Stimulated activated CD4-positive, alpha-beta T cell treated with anti-CD3 and anti-CD28 coated beads, Interleukin-4, amount 100 ng/mL, for 24 hours (primary cell): ENCODE results near the gene LHFPL3.

Source experiments
- DNase-seq: peaks from one replicate; pipeline ENCODE4 v3.0.0-alpha.2; 2020

LHFPL3 gene

GRCh38 chr7:104371980-104372357, 43.6 kb downstream of the LHFPL3 start:
- no peak for DNase-seq

GRCh38 chr7:104382616-104383015, 54.2 kb downstream of the LHFPL3 start:
- no peak for DNase-seq

- no peak for DNase-seq
These were observed 58.5 kb downstream of the LHFPL3 start for GRCh38 chr7:104386943-104387342.

GRCh38 chr7:104388222-104388621, 59.8 kb downstream of the LHFPL3 start:
- no peak for DNase-seq

GRCh38 chr7:104395162-104395561, 66.8 kb downstream of the LHFPL3 start:
- DNase-seq = no peak

GRCh38 chr7:104397442-104397841, 69.0 kb downstream of the LHFPL3 start:
- DNase-seq = no peak

GRCh38 chr7:104408371-104408770, 80.0 kb downstream of the LHFPL3 start:
- DNase-seq = no peak

GRCh38 chr7:104410742-104411141, 82.3 kb downstream of the LHFPL3 start:
- no peak for DNase-seq

GRCh38 chr7:104412911-104413310, 84.5 kb downstream of the LHFPL3 start:
- DNase-seq = no peak

- DNase-seq = no peak
These were observed 85.8 kb downstream of the LHFPL3 start for GRCh38 chr7:104414216-104414615.

- DNase-seq = no peak
These were observed 87.3 kb downstream of the LHFPL3 start for GRCh38 chr7:104415700-104416099.

- no peak for DNase-seq
These were observed 88.5 kb downstream of the LHFPL3 start for GRCh38 chr7:104416866-104417393.

- no peak for DNase-seq
These were observed 103.5 kb downstream of the LHFPL3 start for GRCh38 chr7:104431930-104432329.

GRCh38 chr7:104434129-104434528, 105.7 kb downstream of the LHFPL3 start:
- DNase-seq = no peak

- no peak for DNase-seq
These were observed 114.1 kb downstream of the LHFPL3 start for GRCh38 chr7:104442481-104442880.

- DNase-seq = no peak
These were observed 115.6 kb downstream of the LHFPL3 start for GRCh38 chr7:104444017-104444416.

GRCh38 chr7:104445393-104445792, 117.0 kb downstream of the LHFPL3 start:
- DNase-seq = no peak

- no peak for DNase-seq
These were observed 122.5 kb downstream of the LHFPL3 start for GRCh38 chr7:104450861-104451260.

- DNase-seq = no peak
These were observed 124.8 kb downstream of the LHFPL3 start for GRCh38 chr7:104453190-104453589.

GRCh38 chr7:104458875-104459274, 130.5 kb downstream of the LHFPL3 start:
- DNase-seq = no peak

GRCh38 chr7:104469166-104469820, 140.9 kb downstream of the LHFPL3 start:
- DNase-seq = no peak

GRCh38 chr7:104480529-104480928, 152.1 kb downstream of the LHFPL3 start:
- DNase-seq = no peak

- DNase-seq = no peak
These were observed 154.1 kb downstream of the LHFPL3 start for GRCh38 chr7:104482362-104483037.

GRCh38 chr7:104486931-104487330, 158.5 kb downstream of the LHFPL3 start:
- DNase-seq = no peak

- DNase-seq = no peak
These were observed 159.2 kb downstream of the LHFPL3 start for GRCh38 chr7:104487642-104488041.
